ENCODE measurements around the gene NLRP5. TPM values are rescaled to one million over a fixed set of nuclear protein-coding genes. Genes with fewer than 3 reads are reported as not detected.

Gene NLRP5
- total RNA-seq, 2 experiments from 2014 or later = not detected

DNA sequence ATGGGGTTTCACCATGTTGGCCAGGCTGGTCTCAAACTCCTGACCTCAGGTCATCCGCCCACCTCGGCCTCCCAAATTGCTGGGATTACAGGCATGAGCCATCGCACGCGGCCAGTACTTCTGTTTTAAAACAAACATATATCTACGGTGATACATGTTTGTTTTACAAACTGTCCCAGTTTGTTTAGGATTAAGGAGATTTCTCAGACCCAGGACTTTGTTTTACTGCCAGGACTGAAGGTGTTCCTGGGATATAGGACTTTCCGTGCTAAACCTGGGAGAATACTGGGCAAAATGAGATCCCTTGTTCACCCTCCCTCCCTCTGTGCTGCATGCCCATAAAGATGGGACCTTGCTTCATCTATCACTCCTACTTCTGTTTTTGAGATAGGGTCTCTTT is 30.1 kb upstream of the NLRP5 start:
- no TSS peak for BruUV-seq (replicated peaks)
- ChIA-PET CTCF (ENCODE audit: unreplicated experiment) (no interaction called here), POLR2A (no interaction called here)
- H4K20me1 ChIP-seq (ENCODE audit: insufficient read depth, low read length) = no peaks in the 10 kb centered on the region
- H3K79me2 ChIP-seq (ENCODE audit: insufficient read depth, low read depth, low read length) = no peaks in the 10 kb centered on the region
- TF ChIP-seq EZH2phosphoT487 (IDR thresholded peaks at IDR 0.05; ENCODE audit: borderline replicate concordance, low read depth, low read length) = no peak
- TF ChIP-seq, protein P1, sequence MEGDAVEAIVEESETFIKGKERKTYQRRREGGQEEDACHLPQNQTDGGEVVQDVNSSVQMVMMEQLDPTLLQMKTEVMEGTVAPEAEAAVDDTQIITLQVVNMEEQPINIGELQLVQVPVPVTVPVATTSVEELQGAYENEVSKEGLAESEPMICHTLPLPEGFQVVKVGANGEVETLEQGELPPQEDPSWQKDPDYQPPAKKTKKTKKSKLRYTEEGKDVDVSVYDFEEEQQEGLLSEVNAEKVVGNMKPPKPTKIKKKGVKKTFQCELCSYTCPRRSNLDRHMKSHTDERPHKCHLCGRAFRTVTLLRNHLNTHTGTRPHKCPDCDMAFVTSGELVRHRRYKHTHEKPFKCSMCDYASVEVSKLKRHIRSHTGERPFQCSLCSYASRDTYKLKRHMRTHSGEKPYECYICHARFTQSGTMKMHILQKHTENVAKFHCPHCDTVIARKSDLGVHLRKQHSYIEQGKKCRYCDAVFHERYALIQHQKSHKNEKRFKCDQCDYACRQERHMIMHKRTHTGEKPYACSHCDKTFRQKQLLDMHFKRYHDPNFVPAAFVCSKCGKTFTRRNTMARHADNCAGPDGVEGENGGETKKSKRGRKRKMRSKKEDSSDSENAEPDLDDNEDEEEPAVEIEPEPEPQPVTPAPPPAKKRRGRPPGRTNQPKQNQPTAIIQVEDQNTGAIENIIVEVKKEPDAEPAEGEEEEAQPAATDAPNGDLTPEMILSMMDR (conservative IDR thresholded peaks at IDR 0.05; ENCODE audit: low read length) = no peak
- no peak overlapping the region for H3K4me2 ChIP-seq (ENCODE audit: low read length)
- no peaks in the 10 kb centered on the region for H3K4me1 ChIP-seq (ENCODE audit: insufficient read depth, low read length, poor library complexity, severe bottlenecking)
- DNase-seq (ENCODE audit: low spot score) = no peak
- no peaks in the 10 kb centered on the region for H3K9me2 ChIP-seq (ENCODE audit: insufficient read depth, low read length)
- H3K27ac ChIP-seq (ENCODE audit: low read depth, low read length, poor library complexity, severe bottlenecking) = no peak overlapping the region
- H3K4me3 ChIP-seq (ENCODE audit: low read depth, low read length, poor library complexity, severe bottlenecking) = no peak overlapping the region
- no peak overlapping the region for H2AFZ ChIP-seq (ENCODE audit: low read length)
- intact Hi-C loops (cut with micrococcal nuclease; ENCODE audit: unreplicated experiment) = no loop called here
- no peaks in the 10 kb centered on the region for H3K36me3 ChIP-seq (ENCODE audit: insufficient read depth, low read length)
- H3K9me3 ChIP-seq (ENCODE audit: low read length) = no peaks in the 10 kb centered on the region

DNA sequence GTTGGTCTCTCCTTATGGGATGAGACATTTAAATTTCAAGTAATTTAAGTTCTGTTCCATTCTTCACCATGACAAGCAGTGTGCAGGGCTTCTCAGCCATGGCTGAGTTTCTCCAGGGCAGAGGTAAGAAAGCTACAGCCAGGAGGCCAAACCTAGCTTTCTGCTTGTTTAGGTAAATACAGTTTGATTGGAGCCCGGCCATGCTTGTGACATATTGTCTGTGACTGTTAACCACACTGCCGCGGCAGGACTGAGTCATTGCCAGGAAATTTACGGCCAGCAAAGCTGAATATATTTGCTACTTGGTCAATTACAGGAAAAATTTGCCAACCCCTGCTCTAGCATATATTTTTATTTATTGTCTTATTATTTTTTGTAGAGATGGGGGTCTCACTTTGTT is 28.2 kb upstream of the NLRP5 start:
- CTCF ChIA-PET (ENCODE audit: unreplicated experiment) = no interaction called here
- no peaks in the 10 kb centered on the region for H3K9me2 ChIP-seq (ENCODE audit: insufficient read depth, low read length)
- H3K27ac ChIP-seq (ENCODE audit: low read depth, low read length, poor library complexity, severe bottlenecking) = no peak overlapping the region
- H3K4me2 ChIP-seq (ENCODE audit: low read length) = no peak overlapping the region
- POLR2A ChIA-PET = no interaction called here
- TF ChIP-seq EZH2phosphoT487 (IDR thresholded peaks at IDR 0.05; ENCODE audit: borderline replicate concordance, low read depth, low read length) = no peak
- TF ChIP-seq, protein P1 (conservative IDR thresholded peaks at IDR 0.05; ENCODE audit: low read length) = no peak
- H3K4me3 ChIP-seq (ENCODE audit: low read depth, low read length, poor library complexity, severe bottlenecking) = no peak overlapping the region
- no peaks in the 10 kb centered on the region for H3K79me2 ChIP-seq (ENCODE audit: insufficient read depth, low read depth, low read length)
- intact Hi-C loops (cut with micrococcal nuclease; ENCODE audit: unreplicated experiment) = no loop called here
- H4K20me1 ChIP-seq (ENCODE audit: insufficient read depth, low read length) = no peaks in the 10 kb centered on the region
- H2AFZ ChIP-seq (ENCODE audit: low read length) = no peak overlapping the region
- H3K36me3 ChIP-seq (ENCODE audit: insufficient read depth, low read length) = no peaks in the 10 kb centered on the region
- BruUV-seq (replicated peaks) = no TSS peak
- DNase-seq (ENCODE audit: low spot score) = no peak
- no peaks in the 10 kb centered on the region for H3K4me1 ChIP-seq (ENCODE audit: insufficient read depth, low read length, poor library complexity, severe bottlenecking)
- no peaks in the 10 kb centered on the region for H3K9me3 ChIP-seq (ENCODE audit: low read length)

DNA sequence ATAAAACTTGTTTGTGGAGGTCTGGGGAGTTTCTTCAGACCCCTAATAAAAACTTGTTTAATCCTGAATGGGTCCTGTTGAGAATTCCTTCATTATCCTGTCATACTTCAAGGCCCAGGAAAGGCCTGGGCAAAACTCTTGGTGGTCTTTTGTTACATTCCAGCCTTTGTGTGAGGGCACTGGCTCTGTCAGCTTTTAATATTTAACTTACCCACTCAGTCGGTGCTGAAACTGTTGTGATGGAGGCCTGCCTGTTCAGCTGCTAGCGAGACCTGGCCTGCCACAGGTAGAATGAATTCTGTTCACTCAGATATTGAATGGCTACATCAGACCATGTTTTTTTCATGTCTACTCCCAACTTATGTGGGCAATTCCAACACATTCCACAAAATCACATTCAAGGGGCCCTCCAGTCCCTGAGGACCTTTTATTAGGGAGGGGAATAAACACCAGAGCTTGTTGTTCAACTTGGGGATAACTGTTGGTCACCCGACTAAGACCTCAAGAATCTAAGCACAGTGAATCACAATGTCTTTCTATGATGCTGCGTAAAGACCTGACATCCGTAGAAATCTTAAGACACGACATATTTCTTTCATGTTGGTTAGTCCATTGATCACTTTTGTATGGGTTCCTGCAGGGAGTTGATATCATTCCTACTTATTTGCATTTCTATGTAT is 26.4 kb upstream of the NLRP5 start:
- no peaks in the 10 kb centered on the region for H3K4me1 ChIP-seq (ENCODE audit: insufficient read depth, low read length, poor library complexity, severe bottlenecking)
- DNase-seq (ENCODE audit: low spot score) = no peak
- no peak overlapping the region for H3K4me2 ChIP-seq (ENCODE audit: low read length)
- intact Hi-C loops (cut with micrococcal nuclease; ENCODE audit: unreplicated experiment) = no loop called here
- H2AFZ ChIP-seq (ENCODE audit: low read length) = no peak overlapping the region
- no peak overlapping the region for H3K4me3 ChIP-seq (ENCODE audit: low read depth, low read length, poor library complexity, severe bottlenecking)
- H3K9me2 ChIP-seq (ENCODE audit: insufficient read depth, low read length) = no peaks in the 10 kb centered on the region
- ChIA-PET POLR2A (interaction anchor here (0.6 kb wide), 1 partner anchor 41 kb away, joined by 3 read pairs; no protein-coding TSS in a partner anchor), CTCF (ENCODE audit: unreplicated experiment) (no interaction called here)
- no peaks in the 10 kb centered on the region for H4K20me1 ChIP-seq (ENCODE audit: insufficient read depth, low read length)
- no peaks in the 10 kb centered on the region for H3K9me3 ChIP-seq (ENCODE audit: low read length)
- BruUV-seq (replicated peaks) = no TSS peak
- no peak overlapping the region for H3K27ac ChIP-seq (ENCODE audit: low read depth, low read length, poor library complexity, severe bottlenecking)
- no peaks in the 10 kb centered on the region for H3K79me2 ChIP-seq (ENCODE audit: insufficient read depth, low read depth, low read length)
- TF ChIP-seq, protein P1 (conservative IDR thresholded peaks at IDR 0.05; ENCODE audit: low read length) = no peak
- no peak for TF ChIP-seq EZH2phosphoT487 (IDR thresholded peaks at IDR 0.05; ENCODE audit: borderline replicate concordance, low read depth, low read length)
- no peaks in the 10 kb centered on the region for H3K36me3 ChIP-seq (ENCODE audit: insufficient read depth, low read length)
